WTC11 (cell line): ENCODE measurements around the gene DHCR7. TPM values are rescaled to one million over a fixed set of nuclear protein-coding genes. Genes with fewer than 3 reads are reported as not detected.

Experiments
- ATAC-seq: fragments of 200-7000 bp; cut with Tn5 transposase; 2 replicates; pipeline ENCODE4 v1.10.0; 2021; ENCODE audit warnings: mild to moderate bottlenecking, moderate library complexity
- CTCF ChIA-PET: fragments of 300-600 bp; sonication (Branson Sonifier 250); formaldehyde crosslinking; loops from one replicate; lab custom pipeline; 2021; ENCODE audit warnings: antibody characterized with exemption; lab: Charles Lee
- POLR2A ChIA-PET: fragments of 350-600 bp; sonication (Branson Sonifier 250); formaldehyde crosslinking; loops from one replicate; lab custom pipeline; 2021; ENCODE audit warnings: antibody characterized with exemption; lab: Charles Lee
- DNase-seq: peaks from one replicate; pipeline ENCODE4 v3.0.0; 2021; ENCODE audit warnings: low spot score
- H3K27ac Mint-ChIP-seq: 2 replicates; pipeline ENCODE4 v1.8.0; 2021; ENCODE audit warnings: mixed read lengths
- H3K27me3 Mint-ChIP-seq: 2 replicates; pipeline ENCODE4 v1.8.0; 2021; ENCODE audit warnings: low read depth, mild to moderate bottlenecking, moderate library complexity, mixed read lengths
- H3K36me3 Mint-ChIP-seq: 2 replicates; pipeline ENCODE4 v1.8.0; 2021; ENCODE audit warnings: mixed read lengths
- H3K4me1 Mint-ChIP-seq: 2 replicates; pipeline ENCODE4 v1.8.0; 2022; ENCODE audit warnings: mixed read lengths
- H3K4me3 Mint-ChIP-seq: 2 replicates; pipeline ENCODE4 v1.8.0; 2021; ENCODE audit warnings: mild to moderate bottlenecking, moderate library complexity, mixed read lengths
- H3K9me3 Mint-ChIP-seq: 2 replicates; pipeline ENCODE4 v1.8.0; 2021; ENCODE audit warnings: mixed read lengths
- CDX4 ChIP-seq: fragments of 250-450 bp; sonication (Bioruptor Pico); IDR thresholded peaks from 2 replicates; pipeline ENCODE4 v1.9.0; 2021; ENCODE audit warnings: moderate library complexity, mild to moderate bottlenecking, inconsistent platforms, borderline replicate concordance
- CREB1 ChIP-seq: sonication (generic); formaldehyde crosslinking; IDR thresholded peaks from 2 replicates; pipeline ENCODE4 v1.8.0; 2023; ENCODE audit warnings: mild to moderate bottlenecking, missing genetic modification reagents
- CTCF ChIP-seq: fragments of 200-600 bp; IDR thresholded peaks from 2 replicates; pipeline ENCODE4 v1.8.0; 2022; ENCODE audit warnings: antibody characterized with exemption
- ETV6 ChIP-seq: sonication (generic); formaldehyde crosslinking; IDR thresholded peaks from 2 replicates; pipeline ENCODE4 v1.8.1; 2022; ENCODE audit warnings: mild to moderate bottlenecking, missing genetic modification reagents
- FOXJ3 ChIP-seq: sonication (generic); formaldehyde crosslinking; IDR thresholded peaks from 2 replicates; pipeline ENCODE4 v1.9.0; 2021; ENCODE audit warnings: missing genetic modification reagents, mild to moderate bottlenecking, borderline replicate concordance
- FOXK1 ChIP-seq: sonication (generic); formaldehyde crosslinking; IDR thresholded peaks from 2 replicates; pipeline ENCODE4 v1.8.0; 2022; ENCODE audit warnings: mild to moderate bottlenecking, moderate library complexity, missing genetic modification reagents
- KAT7 ChIP-seq: sonication (generic); formaldehyde crosslinking; IDR thresholded peaks from 2 replicates; pipeline ENCODE4 v1.8.1; 2023; ENCODE audit warnings: missing genetic modification reagents, mild to moderate bottlenecking, borderline replicate concordance
- NR3C1 ChIP-seq: sonication (generic); formaldehyde crosslinking; conservative IDR thresholded peaks from 2 replicates; pipeline ENCODE4 v1.8.1; 2023; ENCODE audit warnings: low read depth, mild to moderate bottlenecking, missing genetic modification reagents
- PRDM15 ChIP-seq: sonication (generic); formaldehyde crosslinking; IDR thresholded peaks from 2 replicates; pipeline ENCODE4 v1.8.0; 2022; ENCODE audit warnings: missing genetic modification reagents
- SOX15 ChIP-seq: fragments of 250-450 bp; sonication (Bioruptor Pico); IDR thresholded peaks from 2 replicates; pipeline ENCODE4 v1.9.0; 2021; ENCODE audit warnings: mild to moderate bottlenecking
- USF2 ChIP-seq: sonication (generic); formaldehyde crosslinking; IDR thresholded peaks from 2 replicates; pipeline ENCODE4 v1.8.1; 2023; ENCODE audit warnings: mild to moderate bottlenecking, missing genetic modification reagents, moderate library complexity
- ZBTB21 ChIP-seq: sonication (generic); formaldehyde crosslinking; IDR thresholded peaks from 2 replicates; pipeline ENCODE4 v1.8.1; 2023; ENCODE audit warnings: mild to moderate bottlenecking, missing genetic modification reagents, borderline replicate concordance
- ZNF121 ChIP-seq: sonication (generic); formaldehyde crosslinking; IDR thresholded peaks from 2 replicates; pipeline ENCODE4 v1.8.0; 2023; ENCODE audit warnings: missing genetic modification reagents
- ZNF232 ChIP-seq: sonication (generic); formaldehyde crosslinking; IDR thresholded peaks from 2 replicates; pipeline ENCODE4 v1.8.0; 2022; ENCODE audit warnings: mild to moderate bottlenecking, missing genetic modification reagents
- ZNF263 ChIP-seq: sonication (generic); formaldehyde crosslinking; IDR thresholded peaks from 2 replicates; pipeline ENCODE4 v1.8.1; 2022; ENCODE audit warnings: low read depth, mild to moderate bottlenecking, moderate library complexity, missing genetic modification reagents
- total RNA-seq: library from RNA; stranded (reverse); gene quantifications from 3 replicates; pipeline ENCODE4 v1.2.3, GENCODE V29; 2021
- TF ChIP-seq, protein P1 (sequence below): fragments of 250-450 bp; sonication (Bioruptor Pico); IDR thresholded peaks from 2 replicates; pipeline ENCODE4 v1.9.0; 2021; ENCODE audit warnings: mild to moderate bottlenecking
- TF ChIP-seq, protein P2 (sequence below): sonication (generic); formaldehyde crosslinking; IDR thresholded peaks from 2 replicates; pipeline ENCODE4 v1.8.0; 2022; ENCODE audit warnings: mild to moderate bottlenecking, missing genetic modification reagents
- TF ChIP-seq, protein P3 (sequence below): sonication (generic); formaldehyde crosslinking; IDR thresholded peaks from 2 replicates; pipeline ENCODE4 v1.8.1; 2022; ENCODE audit warnings: low read depth, mild to moderate bottlenecking, moderate library complexity, missing genetic modification reagents, borderline replicate concordance
- TF ChIP-seq, protein P4 (sequence below): fragments of 250-450 bp; sonication (Bioruptor Pico); IDR thresholded peaks from 2 replicates; pipeline ENCODE4 v1.9.0; 2021; ENCODE audit warnings: mild to moderate bottlenecking

Gene DHCR7
- total RNA-seq, 1 experiment from 2014 or later, result 104 TPM

- H3K36me3 Mint-ChIP-seq, result peaks cover 83% of the 10 kb centered on the region
- H3K27me3 Mint-ChIP-seq, result no peaks in the 10 kb centered on the region
- H3K4me1 Mint-ChIP-seq, result peaks cover 14% of the 10 kb centered on the region
- no peak for DNase-seq
- H3K4me3 Mint-ChIP-seq, result no peak overlapping the region
- H3K9me3 Mint-ChIP-seq, result peaks cover 7% of the 10 kb centered on the region
- ATAC-seq, result no peak
- POLR2A ChIA-PET, result no interaction called here
- TF ChIP-seq PRDM15 (CRISPR knock-in tag) (no peak), ETV6 (no peak), CREB1 (CRISPR knock-in tag) (no peak), CDX4 (CRISPR knock-in tag) (no peak), ZNF121 (CRISPR knock-in tag) (no peak), ZNF232 (CRISPR knock-in tag) (no peak), CTCF (no peak), USF2 (no peak), ZNF263 (CRISPR knock-in tag) (no peak), SOX15 (CRISPR knock-in tag) (no peak), ZBTB21 (no peak)
- TF ChIP-seq, protein P1, sequence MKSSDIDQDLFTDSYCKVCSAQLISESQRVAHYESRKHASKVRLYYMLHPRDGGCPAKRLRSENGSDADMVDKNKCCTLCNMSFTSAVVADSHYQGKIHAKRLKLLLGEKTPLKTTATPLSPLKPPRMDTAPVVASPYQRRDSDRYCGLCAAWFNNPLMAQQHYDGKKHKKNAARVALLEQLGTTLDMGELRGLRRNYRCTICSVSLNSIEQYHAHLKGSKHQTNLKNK, result no peak
- TF ChIP-seq, protein P2, sequence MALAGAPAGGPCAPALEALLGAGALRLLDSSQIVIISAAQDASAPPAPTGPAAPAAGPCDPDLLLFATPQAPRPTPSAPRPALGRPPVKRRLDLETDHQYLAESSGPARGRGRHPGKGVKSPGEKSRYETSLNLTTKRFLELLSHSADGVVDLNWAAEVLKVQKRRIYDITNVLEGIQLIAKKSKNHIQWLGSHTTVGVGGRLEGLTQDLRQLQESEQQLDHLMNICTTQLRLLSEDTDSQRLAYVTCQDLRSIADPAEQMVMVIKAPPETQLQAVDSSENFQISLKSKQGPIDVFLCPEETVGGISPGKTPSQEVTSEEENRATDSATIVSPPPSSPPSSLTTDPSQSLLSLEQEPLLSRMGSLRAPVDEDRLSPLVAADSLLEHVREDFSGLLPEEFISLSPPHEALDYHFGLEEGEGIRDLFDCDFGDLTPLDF (CRISPR knock-in tag), result no peak
- TF ChIP-seq, protein P3, sequence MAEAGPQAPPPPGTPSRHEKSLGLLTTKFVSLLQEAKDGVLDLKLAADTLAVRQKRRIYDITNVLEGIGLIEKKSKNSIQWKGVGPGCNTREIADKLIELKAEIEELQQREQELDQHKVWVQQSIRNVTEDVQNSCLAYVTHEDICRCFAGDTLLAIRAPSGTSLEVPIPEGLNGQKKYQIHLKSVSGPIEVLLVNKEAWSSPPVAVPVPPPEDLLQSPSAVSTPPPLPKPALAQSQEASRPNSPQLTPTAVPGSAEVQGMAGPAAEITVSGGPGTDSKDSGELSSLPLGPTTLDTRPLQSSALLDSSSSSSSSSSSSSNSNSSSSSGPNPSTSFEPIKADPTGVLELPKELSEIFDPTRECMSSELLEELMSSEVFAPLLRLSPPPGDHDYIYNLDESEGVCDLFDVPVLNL (CRISPR knock-in tag), result no peak
- TF ChIP-seq, all 79 proteins: peak for 0
- H3K27ac Mint-ChIP-seq, result no peak overlapping the region
- CTCF ChIA-PET, result no interaction called here
These were observed 6.1 kb downstream of the DHCR7 start for GRCh38 chr11:71442123-71442522.

GRCh38 chr11:71441251-71441650, 6.9 kb downstream of the DHCR7 start:
- H3K27ac Mint-ChIP-seq, result no peak overlapping the region
- ATAC-seq (no peak), DNase-seq (no peak)
- H3K9me3 Mint-ChIP-seq, result peaks cover 6% of the 10 kb centered on the region
- CTCF ChIA-PET, result no interaction called here
- H3K4me1 Mint-ChIP-seq, result peaks cover 6% of the 10 kb centered on the region
- H3K27me3 Mint-ChIP-seq, result no peaks in the 10 kb centered on the region
- POLR2A ChIA-PET, result no interaction called here
- no peak overlapping the region for H3K4me3 Mint-ChIP-seq
- peaks cover 79% of the 10 kb centered on the region for H3K36me3 Mint-ChIP-seq
- no peak for TF ChIP-seq KAT7 (CRISPR knock-in tag)
- TF ChIP-seq, protein P4, sequence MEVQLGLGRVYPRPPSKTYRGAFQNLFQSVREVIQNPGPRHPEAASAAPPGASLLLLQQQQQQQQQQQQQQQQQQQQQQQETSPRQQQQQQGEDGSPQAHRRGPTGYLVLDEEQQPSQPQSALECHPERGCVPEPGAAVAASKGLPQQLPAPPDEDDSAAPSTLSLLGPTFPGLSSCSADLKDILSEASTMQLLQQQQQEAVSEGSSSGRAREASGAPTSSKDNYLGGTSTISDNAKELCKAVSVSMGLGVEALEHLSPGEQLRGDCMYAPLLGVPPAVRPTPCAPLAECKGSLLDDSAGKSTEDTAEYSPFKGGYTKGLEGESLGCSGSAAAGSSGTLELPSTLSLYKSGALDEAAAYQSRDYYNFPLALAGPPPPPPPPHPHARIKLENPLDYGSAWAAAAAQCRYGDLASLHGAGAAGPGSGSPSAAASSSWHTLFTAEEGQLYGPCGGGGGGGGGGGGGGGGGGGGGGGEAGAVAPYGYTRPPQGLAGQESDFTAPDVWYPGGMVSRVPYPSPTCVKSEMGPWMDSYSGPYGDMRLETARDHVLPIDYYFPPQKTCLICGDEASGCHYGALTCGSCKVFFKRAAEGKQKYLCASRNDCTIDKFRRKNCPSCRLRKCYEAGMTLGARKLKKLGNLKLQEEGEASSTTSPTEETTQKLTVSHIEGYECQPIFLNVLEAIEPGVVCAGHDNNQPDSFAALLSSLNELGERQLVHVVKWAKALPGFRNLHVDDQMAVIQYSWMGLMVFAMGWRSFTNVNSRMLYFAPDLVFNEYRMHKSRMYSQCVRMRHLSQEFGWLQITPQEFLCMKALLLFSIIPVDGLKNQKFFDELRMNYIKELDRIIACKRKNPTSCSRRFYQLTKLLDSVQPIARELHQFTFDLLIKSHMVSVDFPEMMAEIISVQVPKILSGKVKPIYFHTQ (CRISPR knock-in tag), result no peak
- no peak for TF ChIP-seq FOXJ3
- no peak for TF ChIP-seq NR3C1 (CRISPR knock-in tag)
- no peak for TF ChIP-seq FOXK1 (CRISPR knock-in tag)
